Medulla oblongata (tissue), 1 donor: ENCODE results near the gene FBXL2.
A peak's percentile ranks its signal among the peaks of the same experiment; 100 is the strongest.

ENCODE experiments used
- DNase-seq: peaks from one replicate; pipeline ENCODE4 v3.0.0-alpha.2; 2015; ENCODE audit errors: extremely low spot score

The FBXL2 gene, protein sequence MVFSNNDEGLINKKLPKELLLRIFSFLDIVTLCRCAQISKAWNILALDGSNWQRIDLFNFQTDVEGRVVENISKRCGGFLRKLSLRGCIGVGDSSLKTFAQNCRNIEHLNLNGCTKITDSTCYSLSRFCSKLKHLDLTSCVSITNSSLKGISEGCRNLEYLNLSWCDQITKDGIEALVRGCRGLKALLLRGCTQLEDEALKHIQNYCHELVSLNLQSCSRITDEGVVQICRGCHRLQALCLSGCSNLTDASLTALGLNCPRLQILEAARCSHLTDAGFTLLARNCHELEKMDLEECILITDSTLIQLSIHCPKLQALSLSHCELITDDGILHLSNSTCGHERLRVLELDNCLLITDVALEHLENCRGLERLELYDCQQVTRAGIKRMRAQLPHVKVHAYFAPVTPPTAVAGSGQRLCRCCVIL

GRCh38 chr3:33277193-33277882 lies at the start of gene FBXL2:
Gene FBXL2, plus strand, starts transcription at chr3:33277442. Its CDS starts 71 bp downstream, at chr3:33277513.
- DNase-seq: peak; percentile 47

GRCh38 chr3:33229066-33229465 lies 48.2 kb upstream of the FBXL2 start:
- no peak for DNase-seq

DNA sequence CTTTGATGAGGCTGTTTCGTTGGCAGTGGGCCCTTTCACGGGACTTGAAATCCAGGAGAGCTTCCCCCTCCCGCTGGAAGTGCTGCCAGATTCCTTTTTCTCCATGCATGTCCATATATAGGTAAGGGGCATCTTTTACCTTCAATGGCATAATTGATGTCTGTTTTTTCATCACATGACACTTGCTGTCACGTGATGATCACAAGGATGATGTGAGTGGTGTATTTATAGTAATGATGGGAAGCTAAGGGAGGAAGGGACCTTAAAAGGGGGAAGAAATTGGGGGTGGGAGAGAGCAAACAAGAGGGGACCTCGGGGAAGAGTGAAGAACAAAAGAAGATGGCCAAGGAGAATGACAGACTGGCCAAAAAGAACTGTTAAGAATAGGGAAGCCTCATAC lies 47.3 kb upstream of the FBXL2 start:
- DNase-seq: no peak

- DNase-seq: no peak
These were observed 45.3 kb upstream of the FBXL2 start for GRCh38 chr3:33231756-33232465.

DNA sequence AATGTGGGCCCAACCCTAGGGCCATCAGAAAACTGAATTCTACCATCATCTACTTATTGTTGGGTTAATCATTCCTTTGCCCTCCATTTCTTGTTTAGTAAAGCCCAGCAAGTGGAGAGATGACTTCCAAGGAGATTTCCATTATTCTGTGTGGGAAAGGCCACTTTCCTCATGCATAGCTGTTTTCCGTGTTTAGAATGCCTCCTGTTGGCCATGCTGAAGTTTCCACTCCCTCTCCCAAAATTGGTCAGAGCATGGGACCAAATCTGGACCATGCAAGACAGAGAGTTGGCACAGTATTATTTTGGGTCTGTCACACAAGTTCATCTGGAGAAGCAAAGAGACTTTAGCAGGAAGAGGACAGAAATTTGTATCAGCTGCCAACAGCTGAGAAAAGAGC lies 43.4 kb upstream of the FBXL2 start:
- DNase-seq: no peak

GRCh38 chr3:33236005-33236404 lies 41.2 kb upstream of the FBXL2 start:
- DNase-seq: no peak

- no peak for DNase-seq
These were observed 39.8 kb upstream of the FBXL2 start for GRCh38 chr3:33237439-33237838.

GRCh38 chr3:33238923-33239322 lies 38.3 kb upstream of the FBXL2 start:
- no peak for DNase-seq

DNA sequence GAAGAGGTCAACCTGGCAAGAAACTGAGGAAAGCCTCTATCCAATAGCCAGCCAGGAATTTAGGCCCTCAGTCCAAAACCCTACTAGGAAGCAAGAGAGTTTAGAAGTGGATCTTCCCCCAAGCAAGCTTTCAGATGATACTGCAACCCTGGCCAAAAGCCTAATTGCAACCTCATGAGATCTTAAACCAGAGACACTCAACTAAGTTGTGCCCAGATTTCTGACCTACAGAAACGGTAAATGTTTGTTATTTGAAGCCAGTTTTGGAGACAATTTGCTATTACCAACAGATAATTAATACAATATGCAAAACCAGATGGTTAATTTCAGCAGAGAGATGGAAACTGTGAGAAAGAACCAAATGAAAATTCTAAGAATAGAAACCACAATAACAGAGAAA lies 37.0 kb upstream of the FBXL2 start:
- DNase-seq: no peak

- no peak for DNase-seq
These were observed 30.5 kb upstream of the FBXL2 start for GRCh38 chr3:33246786-33247185.

- DNase-seq: no peak
These were observed 26.5 kb upstream of the FBXL2 start for GRCh38 chr3:33250712-33251111.

DNA sequence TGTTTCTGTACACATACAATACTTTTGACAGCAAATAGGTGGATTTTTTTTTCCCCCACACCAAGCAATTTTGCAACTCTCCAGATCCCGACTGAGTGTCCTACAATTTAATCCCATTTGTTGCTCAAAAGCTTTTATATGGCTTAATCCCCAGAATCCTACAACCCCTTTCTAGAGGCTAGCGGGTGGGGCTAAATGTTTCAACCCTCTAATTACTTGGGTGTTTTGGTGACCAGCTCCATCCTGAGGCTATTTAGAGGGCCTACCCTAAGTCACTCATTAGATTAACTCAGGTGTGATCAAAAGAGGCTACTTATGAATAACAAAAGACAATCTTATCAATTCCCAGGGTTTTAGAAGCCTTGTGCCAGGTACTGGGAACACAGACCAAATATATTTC lies 21.0 kb upstream of the FBXL2 start:
- DNase-seq: no peak

DNA sequence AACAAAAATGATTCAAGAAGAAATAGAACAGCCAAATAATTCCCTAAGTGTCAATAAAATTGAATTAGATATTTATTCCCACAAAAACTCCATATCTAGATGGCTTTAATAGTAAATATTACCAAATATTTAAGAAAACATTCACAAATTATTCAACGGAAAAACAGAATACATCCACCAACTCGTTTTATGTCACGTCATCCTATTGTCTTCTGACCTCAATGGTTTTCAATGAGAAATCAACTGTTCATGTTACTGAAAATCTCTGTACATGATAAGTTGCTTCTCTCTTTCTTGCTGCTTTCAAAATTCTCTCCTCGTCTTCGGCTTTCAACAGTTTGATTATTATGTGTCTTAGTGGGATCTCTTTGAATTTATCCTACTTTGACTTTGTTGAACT lies 17.1 kb upstream of the FBXL2 start:
- no peak for DNase-seq

GRCh38 chr3:33269385-33269784 lies 7.9 kb upstream of the FBXL2 start:
- no peak for DNase-seq

DNA sequence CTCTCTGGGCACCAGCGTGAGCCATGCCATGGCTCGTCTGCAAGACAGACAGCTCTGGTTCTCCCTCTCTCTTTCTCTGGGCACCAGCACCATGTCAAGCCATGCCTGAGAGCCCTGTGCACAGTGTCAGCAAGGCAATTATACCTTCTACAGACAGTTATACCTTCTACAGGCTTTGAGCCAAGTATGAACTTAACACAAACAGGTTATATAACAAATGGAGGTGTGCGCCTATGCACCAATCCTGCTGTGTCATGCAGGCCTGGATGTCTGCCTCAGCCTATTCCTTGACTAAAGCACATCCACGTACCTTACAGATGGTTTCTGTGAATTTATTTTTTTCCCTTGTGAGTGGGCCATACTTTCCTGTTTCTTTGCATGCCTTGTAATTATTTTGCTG lies 5.9 kb upstream of the FBXL2 start:
- no peak for DNase-seq

DNA sequence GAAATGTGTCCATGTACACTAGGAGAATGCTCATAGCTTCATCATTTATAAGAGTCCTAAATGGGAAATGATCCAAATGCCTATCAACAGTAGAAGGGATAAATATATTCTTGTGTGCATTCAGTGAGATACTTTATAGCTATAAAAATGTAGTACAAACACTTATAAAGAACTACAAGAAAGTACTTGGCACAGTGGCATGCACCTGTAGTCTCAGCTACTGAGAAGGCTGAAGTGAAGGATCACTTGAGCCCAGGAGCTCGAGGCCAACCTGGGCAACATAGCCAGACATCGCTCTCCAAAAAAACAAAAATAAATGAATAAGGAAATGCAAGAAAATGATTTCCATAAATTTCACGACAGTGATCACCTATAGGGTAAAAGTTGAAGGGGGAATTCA lies 3.6 kb upstream of the FBXL2 start:
- no peak for DNase-seq

GRCh38 chr3:33278163-33278562 lies 921 bp downstream of the FBXL2 start:
- DNase-seq: peak; percentile 7

DNA sequence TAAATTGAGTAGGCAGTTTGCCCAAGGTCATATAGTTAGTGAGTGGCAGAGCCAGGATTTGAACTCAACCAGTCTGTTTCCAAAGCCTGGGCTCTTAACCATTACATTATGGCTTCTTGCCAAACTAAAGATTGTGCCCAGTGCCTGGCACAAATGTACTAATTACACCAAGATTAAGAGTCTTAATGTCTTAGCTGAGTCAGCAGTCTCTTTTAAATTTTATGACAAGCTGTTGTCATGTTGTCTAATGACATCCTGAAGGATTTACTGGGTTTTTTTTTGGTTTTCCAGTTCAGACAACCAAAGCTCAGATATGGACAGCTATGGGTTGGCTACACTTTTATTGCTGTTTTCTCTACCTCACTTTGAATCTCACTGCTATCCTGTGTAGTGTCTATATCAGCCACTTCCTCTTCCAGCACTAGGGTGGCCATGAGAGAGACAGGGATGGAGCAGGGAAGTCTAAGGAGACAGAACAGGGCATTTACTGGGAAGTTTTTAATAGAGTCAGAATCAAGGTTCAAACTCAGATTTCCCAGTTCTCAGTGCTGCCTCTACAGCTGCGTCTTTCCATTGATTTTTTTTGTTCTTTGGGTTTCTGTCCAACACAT lies 10.5 kb downstream of the FBXL2 start:
- DNase-seq: no peak

DNA sequence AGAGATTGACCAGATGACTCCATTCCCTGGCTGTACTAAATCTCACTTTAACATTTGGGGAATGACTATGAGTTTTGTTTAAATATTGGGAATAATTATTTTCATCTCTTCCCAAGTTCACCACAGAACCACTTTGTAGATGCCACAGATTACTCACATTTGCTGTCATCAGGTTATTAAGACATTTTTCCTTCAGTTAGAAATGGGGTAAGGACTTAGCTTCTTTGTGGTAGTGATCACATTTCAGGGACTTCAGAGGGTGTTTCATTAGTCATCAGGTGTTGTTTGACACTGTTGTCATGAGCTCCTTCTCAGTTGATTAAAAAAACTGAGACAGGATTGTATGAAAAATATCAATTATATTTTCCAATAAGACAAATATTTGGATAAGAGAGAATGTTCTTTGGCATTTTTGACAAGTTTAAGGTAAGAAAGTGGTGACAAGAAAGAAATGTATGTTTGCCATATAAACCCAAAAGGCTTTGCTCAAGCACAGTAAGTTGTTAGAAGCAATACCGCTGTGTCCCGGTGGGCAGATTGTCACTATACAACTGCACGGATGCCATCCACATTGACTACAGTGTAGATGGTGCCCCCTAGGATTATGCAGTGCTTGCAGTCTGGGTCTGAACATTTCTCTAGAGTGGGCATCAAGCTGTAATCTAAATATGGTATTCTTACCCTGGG lies 22.3 kb downstream of the FBXL2 start:
- DNase-seq: no peak

GRCh38 chr3:33312361-33312760 lies 35.1 kb downstream of the FBXL2 start:
- no peak for DNase-seq

GRCh38 chr3:33313331-33313730 lies 36.1 kb downstream of the FBXL2 start:
- DNase-seq: no peak

DNA sequence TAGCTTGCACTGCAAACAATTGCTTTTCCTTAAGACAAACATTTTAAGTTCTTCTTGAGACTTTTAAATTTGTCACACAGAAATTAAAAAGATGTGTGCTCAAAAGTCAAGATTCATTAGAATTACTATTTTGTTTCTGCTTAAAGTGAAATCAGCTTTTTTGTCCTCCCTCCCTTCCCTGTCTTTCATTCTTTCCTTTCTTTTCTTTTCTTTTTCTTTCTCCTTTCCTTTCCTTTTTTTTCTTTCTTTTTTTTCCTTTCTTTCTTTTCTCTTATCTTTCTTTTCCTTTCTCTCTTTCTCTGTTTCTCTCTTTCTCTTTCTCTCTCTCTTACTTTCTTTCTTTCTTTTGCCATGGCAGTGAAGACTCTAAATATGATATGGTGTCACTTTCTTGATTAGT lies 37.8 kb downstream of the FBXL2 start:
- DNase-seq: no peak
